Measurements from ENCODE around the gene SMAGP.
"Not testable (repeated sequence)": the region's sequence is repeated elsewhere in the genome, so short reads cannot be mapped to it uniquely, and the experiment has no call there.

The SMAGP gene

DNA sequence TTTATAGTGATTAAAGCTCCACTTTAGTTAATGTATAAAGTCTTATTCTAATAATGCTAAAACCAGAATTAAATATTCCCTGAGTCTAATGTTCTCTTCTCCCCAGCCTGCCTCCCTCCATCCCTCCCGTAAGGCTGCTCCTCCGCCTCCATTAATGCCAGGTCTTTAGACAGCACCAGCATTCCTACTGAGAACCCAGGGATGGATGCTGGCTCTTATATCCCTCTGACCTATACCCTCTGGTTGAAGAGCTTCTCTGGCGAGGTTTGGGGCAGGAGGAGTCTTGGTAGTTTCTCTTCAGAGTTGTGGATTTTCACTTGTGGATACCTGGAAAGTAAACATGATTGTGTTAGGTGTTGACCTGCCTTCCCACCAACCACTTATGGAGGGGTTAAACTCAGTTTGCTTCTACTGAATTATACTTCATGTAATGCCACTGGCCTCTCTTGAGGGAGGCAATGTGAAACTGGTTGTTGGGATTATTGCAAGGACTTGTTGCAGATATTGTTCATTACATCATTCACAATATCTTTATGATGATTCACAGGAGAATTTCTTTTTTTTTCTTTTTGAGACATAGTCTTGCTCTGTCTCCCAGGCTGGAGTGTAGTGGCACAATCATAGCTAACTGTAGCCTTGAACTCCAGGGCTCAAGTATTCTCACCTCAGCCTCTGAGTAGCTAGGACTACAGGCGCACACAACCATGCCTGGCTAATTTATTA lies 11.1 kb upstream of the SMAGP start:
- peaks cover 0 to 6% of the 10 kb centered on the region in 2 donors for H3K4me1 Mint-ChIP-seq
- peaks cover 4 to 10% of the 10 kb centered on the region in 2 donors for H3K36me3 Mint-ChIP-seq
- H3K9me3 Mint-ChIP-seq, result no peaks in the 10 kb centered on the region
- no peak overlapping the region for H3K4me3 Mint-ChIP-seq
- ATAC-seq (replicated peaks), result no peak
- no peaks in the 10 kb centered on the region for H3K27me3 Mint-ChIP-seq
- no peak for DNase-seq
- H3K27ac Mint-ChIP-seq, result no peak overlapping the region

DNA sequence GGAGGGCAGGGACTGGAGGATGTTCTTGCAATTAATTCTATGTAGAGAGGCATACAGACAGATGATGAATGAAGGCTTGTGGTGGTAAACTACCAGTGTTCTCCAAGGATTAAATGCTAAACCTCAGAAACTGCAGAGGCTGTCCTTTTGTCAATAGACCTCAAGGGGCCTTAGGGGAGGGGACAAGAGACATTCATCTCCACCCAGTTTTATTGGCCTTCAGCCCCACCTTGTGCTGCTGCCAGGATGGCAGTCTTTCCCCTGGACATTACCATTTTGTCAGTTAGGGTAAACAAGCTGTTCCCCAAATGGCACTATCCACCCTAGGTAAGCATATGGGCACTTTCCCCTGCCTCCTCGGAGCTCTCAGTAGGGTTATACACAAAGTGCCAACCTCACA lies 4.9 kb upstream of the SMAGP start:
- no peaks in the 10 kb centered on the region for H3K36me3 Mint-ChIP-seq
- ATAC-seq (replicated peaks), result no peak
- no peak for DNase-seq
- H3K27ac Mint-ChIP-seq, result no peak overlapping the region
- peaks cover 9 to 10% of the 10 kb centered on the region in 2 donors for H3K4me1 Mint-ChIP-seq
- H3K27me3 Mint-ChIP-seq, result no peaks in the 10 kb centered on the region
- H3K9me3 Mint-ChIP-seq, result no peaks in the 10 kb centered on the region
- no peak overlapping the region for H3K4me3 Mint-ChIP-seq

DNA sequence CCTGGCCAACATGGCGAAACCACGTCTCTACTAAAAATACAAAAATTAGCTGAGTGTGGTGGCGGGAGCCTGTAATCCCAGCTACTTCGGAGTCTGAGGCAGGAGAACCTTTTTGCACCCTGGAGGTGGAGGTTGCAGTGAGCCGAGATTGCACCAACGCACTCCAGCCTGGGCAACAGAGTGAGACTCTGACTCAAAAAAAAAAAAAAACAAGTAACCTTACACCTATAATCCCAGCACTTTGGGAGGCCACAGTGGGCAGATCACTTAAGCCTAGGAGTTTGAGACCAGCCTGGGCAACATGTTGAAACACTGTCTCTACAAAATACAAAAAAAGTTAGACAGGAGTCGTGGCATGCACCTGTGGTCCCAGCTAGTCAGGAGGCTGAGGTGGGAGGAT lies 2.6 kb upstream of the SMAGP start:
- H3K4me1 Mint-ChIP-seq, result peaks cover 18% of the 10 kb centered on the region in 2 donors
- H3K4me3 Mint-ChIP-seq, result not testable (repeated sequence)

DNA sequence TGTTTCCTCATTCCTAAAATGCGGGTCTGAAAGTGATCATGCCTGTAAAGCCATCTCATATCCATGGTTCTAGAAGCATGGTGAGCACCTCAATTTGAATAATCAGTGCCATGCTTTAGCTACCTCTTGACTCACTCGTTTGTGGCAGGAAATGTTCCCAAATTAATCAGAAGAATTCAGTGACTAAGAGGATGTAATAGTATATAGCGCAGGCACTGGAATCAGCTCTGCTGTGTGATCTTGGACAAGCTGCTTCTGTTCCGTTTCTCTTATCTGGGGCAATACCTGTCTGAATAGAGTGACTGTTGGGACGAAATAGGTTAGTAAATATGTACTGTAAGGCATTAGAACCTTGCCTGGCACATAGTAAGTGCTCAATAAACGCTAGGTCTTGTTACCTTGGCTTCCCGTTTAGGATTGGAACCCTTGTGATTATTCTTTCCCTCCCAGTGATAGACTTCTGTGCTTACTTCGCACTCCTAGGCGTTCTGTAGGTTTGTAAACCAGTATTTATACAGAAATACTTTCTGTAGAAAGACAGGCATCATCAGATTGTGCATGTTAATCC lies 820 bp upstream of the SMAGP start:
- Mint-ChIP-seq H3K9me3 (no peaks in the 10 kb centered on the region), H3K4me3 (peak overlapping the region; percentile 90 to 92)

More for the DNA sequence above, 2.6 kb upstream of the SMAGP start:
- H3K36me3 Mint-ChIP-seq; H3K27ac Mint-ChIP-seq; H3K27me3 Mint-ChIP-seq; ATAC-seq (replicated peaks); H3K9me3 Mint-ChIP-seq; DNase-seq: not testable (repeated sequence)

DNA sequence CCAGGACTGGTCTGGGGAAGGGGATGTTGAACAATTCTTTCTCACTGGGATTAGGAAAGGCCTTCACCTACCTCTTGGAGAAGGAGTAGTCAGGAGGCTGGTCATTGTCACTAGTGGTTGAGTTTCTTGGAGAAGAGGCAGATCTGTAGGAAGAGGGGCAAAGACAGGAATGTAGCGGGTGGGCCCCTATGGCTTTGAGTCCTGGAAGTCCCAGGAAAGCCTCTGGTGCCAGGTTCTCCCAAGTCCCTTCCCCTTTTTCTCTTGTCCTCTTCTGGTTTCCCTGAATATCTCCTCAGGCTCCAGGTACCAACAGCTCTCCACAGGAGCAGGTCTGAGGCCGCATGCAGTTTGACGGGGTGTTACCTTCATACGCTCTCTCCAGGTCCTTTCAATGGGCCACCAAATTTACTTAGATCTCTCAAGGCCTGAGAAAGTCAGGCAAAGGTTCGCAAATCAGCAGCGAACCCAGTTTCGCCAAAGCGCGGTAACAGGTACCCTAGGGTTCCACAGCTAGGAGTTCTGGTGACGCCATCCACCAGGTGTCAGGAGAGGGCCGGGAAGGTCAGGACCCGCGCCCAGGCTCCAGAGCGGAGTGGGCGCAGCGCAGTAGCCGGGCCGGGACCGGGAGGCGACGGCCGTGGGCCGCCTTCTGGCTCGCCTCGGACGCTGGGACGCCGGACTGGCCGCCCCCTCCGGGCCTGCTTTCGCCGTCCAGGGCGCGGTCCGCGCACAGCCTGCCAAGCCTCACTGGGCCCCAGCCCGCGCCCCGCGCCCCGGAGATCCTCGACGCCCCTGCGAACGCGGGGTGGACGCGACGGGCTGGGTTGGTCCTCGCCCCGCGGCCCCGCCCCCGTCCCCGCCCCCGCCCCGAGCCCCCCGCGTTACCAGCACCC lies 795 bp downstream of the SMAGP start:
- ATAC-seq (replicated peaks) (peak; percentile 55), DNase-seq (no peak)
- peaks cover 24 to 25% of the 10 kb centered on the region in 2 donors for H3K4me1 Mint-ChIP-seq
- H3K4me3 Mint-ChIP-seq, result peak overlapping the region; percentile 75 to 80
- H3K27ac Mint-ChIP-seq, result peak overlapping the region; percentile 71
- peaks cover 0 to 1% of the 10 kb centered on the region in 2 donors for H3K9me3 Mint-ChIP-seq
- peaks cover 3 to 4% of the 10 kb centered on the region in 2 donors for H3K36me3 Mint-ChIP-seq
- H3K27me3 Mint-ChIP-seq, result no peaks in the 10 kb centered on the region

More for the DNA sequence above, 820 bp upstream of the SMAGP start:
- DNase-seq (no peak), ATAC-seq (replicated peaks) (peak; percentile 8 to 19)
- Mint-ChIP-seq H3K27me3 (no peaks in the 10 kb centered on the region), H3K4me1 (peaks cover 18 to 20% of the 10 kb centered on the region in 2 donors), H3K36me3 (no peaks in the 10 kb centered on the region), H3K27ac (peak overlapping the region; percentile 85)

DNA sequence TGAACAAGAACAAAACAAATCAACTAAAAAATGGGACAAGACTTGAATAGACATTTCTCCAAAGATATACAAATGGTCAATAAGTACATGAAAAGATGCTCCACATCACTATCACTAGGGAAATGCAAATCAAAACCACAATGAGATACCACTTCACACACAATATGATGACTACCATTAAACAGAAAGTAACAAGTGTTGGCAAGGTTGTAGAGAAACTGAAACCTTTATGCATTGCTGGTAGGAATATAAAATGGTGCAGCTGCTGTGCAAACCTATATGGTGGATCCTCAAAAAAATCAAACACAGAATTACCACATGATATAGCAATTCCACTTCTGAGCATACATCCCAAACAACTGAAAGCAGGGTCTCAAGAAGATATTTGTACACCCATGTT lies 5.2 kb downstream of the SMAGP start:
- DNase-seq (no peak), ATAC-seq (replicated peaks) (peak; percentile 35 to 48)
- peaks cover 15 to 18% of the 10 kb centered on the region in 2 donors for H3K4me1 Mint-ChIP-seq
- H3K36me3 Mint-ChIP-seq, result peaks cover 3 to 4% of the 10 kb centered on the region in 2 donors
- no peaks in the 10 kb centered on the region for H3K27me3 Mint-ChIP-seq
- H3K9me3 Mint-ChIP-seq, result peaks cover 0 to 1% of the 10 kb centered on the region in 2 donors
- H3K27ac Mint-ChIP-seq, result no peak overlapping the region
- no peak overlapping the region for H3K4me3 Mint-ChIP-seq

DNA sequence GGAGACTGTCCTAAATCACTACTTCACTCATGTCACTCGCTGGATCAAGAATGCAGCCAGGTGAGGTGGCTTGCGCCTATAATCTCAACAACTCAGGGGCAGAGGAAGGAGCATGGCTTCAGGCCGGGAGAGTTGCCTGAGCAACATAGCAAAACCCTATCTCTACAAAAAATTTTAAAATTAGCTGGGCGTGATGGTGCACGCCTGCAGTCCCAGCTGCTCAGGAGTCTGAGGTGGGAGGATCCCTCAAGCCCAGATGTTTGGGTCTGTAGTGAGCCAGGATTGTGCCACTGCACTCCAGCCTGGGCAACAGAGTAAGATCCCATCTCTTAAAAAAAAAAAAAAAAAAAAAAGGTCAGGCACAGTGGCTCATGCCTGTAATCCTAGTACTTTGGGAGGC lies 5.9 kb downstream of the SMAGP start:
- H3K4me1 Mint-ChIP-seq, result peaks cover 12 to 15% of the 10 kb centered on the region in 2 donors
- H3K27me3 Mint-ChIP-seq, result no peaks in the 10 kb centered on the region
- no peak overlapping the region for H3K4me3 Mint-ChIP-seq
- peaks cover 3 to 4% of the 10 kb centered on the region in 2 donors for H3K36me3 Mint-ChIP-seq
- ATAC-seq (replicated peaks) (no peak), DNase-seq (no peak)
- peaks cover 0 to 1% of the 10 kb centered on the region in 2 donors for H3K9me3 Mint-ChIP-seq
- no peak overlapping the region for H3K27ac Mint-ChIP-seq

DNA sequence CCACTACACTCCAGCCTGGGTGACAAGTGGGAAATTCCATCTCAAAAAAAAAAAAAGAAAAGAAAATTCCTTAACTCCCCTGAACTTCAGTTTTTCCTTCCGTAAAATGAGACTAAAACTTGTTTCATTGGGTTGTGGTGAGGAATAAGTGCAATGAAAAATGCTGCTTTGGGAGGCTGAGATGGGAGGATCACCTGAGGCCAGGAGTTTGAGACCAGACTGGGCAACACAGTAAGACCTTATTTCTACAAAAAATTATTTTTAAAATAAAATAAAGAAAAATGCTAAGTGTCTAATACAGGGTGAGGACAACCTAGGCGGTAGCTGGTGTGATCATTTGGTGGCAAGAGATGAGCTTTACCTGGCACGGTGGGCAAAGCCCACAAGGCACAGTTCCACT lies 6.9 kb downstream of the SMAGP start:
- Mint-ChIP-seq H3K4me3 (no peak overlapping the region), H3K9me3 (peaks cover 0 to 1% of the 10 kb centered on the region in 2 donors), H3K36me3 (peaks cover 3 to 4% of the 10 kb centered on the region in 2 donors), H3K4me1 (peaks cover 6 to 10% of the 10 kb centered on the region in 2 donors), H3K27me3 (no peaks in the 10 kb centered on the region), H3K27ac (no peak overlapping the region)
- ATAC-seq (replicated peaks) (no peak), DNase-seq (no peak)

DNA sequence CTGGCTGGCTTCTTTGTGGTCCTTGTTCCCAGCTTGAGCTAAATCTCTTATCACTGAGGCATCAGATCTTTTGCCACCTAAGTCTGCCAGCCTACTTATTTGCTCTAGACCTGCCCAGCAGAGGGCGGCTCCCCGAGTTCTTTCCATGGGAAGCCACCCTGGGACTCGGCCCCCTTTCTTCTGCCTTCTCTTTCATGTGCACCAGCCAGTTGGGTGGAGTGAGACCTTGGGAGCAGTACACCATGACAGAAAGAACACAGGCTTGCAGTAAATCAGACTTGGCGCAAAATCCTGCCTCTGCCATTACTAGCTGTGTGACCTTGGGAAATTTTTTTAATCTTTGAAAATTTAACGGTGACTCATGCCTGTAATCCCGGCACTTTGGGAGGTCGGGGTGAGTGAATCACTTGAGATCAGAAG lies 7.4 kb downstream of the SMAGP start:
- ATAC-seq (replicated peaks), result peak; percentile 49 to 61
- Mint-ChIP-seq H3K4me1 (peaks cover 6 to 10% of the 10 kb centered on the region in 2 donors), H3K4me3 (no peak overlapping the region), H3K9me3 (peaks cover 0 to 1% of the 10 kb centered on the region in 2 donors), H3K27ac (no peak overlapping the region), H3K27me3 (no peaks in the 10 kb centered on the region), H3K36me3 (peaks cover 3 to 4% of the 10 kb centered on the region in 2 donors)
- no peak for DNase-seq

DNA sequence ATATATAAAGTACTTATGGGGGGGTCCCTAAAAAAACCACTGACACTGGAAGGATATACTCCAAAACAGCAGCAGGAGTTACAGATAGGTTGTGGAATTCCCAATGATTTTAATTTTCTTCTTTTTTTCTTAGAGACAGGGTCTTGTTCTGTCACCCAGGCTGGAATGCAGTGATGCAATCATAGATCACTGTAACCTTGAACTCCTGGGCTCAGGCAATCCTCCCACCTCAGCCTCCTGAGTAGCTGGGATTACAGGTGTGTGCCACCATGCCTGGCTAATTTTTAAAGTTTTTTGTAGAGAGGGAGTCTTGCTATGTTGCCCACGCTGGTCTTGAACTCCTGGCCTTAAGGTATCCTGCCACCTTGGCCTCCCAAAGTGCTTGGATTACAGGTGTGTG lies 10.6 kb downstream of the SMAGP start:
- not testable (repeated sequence) for ATAC-seq (replicated peaks); H3K27ac Mint-ChIP-seq; H3K4me3 Mint-ChIP-seq

DNA sequence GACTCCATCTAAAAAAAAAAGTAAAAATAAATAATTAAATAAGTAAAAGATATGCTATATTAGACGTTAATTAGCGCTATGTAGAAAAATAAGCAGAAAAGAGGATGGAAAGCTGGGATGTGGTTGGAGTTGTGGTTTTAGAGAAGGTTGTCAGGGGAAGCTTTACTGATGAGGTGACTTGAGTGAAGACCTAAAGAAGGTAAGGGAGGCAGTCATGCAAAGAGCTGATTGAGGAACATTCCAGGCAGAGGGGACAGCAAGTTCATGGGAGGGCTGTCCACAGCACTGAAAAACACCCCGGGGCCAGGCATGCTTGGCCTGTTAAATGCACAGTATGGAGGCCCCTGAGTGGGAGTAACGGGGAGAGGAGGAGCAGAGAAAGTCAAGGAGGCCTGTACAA lies 15.7 kb downstream of the SMAGP start:
- peak overlapping the region in 1 of 2 donors; percentile 0 for H3K4me3 Mint-ChIP-seq
- ATAC-seq (replicated peaks) (no peak), DNase-seq (no peak)
- no peaks in the 10 kb centered on the region for H3K9me3 Mint-ChIP-seq
- no peaks in the 10 kb centered on the region for H3K27me3 Mint-ChIP-seq
- H3K36me3 Mint-ChIP-seq, result peaks cover 7 to 25% of the 10 kb centered on the region in 2 donors
- peak overlapping the region; percentile 79 for H3K27ac Mint-ChIP-seq
- peaks cover 3 to 7% of the 10 kb centered on the region in 2 donors for H3K4me1 Mint-ChIP-seq

More for the DNA sequence above, 10.6 kb downstream of the SMAGP start:
- DNase-seq, H3K27me3 Mint-ChIP-seq, H3K4me1 Mint-ChIP-seq, H3K9me3 Mint-ChIP-seq: not testable (repeated sequence)
- peaks cover 5 to 12% of the 10 kb centered on the region in 2 donors for H3K36me3 Mint-ChIP-seq

DNA sequence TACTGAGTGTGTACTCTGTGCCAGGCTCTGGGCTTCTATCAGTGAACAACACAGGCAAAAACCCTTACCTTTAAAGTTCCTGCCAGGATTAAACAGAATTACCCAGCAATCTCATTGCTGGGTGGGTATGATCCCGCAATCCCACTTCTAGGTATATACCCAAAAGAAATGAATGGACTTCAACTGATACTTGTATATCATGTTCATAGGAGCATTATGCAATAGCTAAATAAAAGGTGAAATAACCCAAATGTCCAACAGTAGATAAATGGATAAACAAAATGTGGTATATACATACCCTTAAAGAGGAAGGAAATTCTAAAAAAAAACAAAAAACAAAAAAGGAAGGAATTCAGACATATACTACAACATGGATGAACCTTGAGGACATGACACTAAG lies 16.9 kb downstream of the SMAGP start:
- no peaks in the 10 kb centered on the region for H3K9me3 Mint-ChIP-seq
- peaks cover 5 to 10% of the 10 kb centered on the region in 2 donors for H3K4me1 Mint-ChIP-seq
- peaks cover 14 to 32% of the 10 kb centered on the region in 2 donors for H3K36me3 Mint-ChIP-seq

DNA sequence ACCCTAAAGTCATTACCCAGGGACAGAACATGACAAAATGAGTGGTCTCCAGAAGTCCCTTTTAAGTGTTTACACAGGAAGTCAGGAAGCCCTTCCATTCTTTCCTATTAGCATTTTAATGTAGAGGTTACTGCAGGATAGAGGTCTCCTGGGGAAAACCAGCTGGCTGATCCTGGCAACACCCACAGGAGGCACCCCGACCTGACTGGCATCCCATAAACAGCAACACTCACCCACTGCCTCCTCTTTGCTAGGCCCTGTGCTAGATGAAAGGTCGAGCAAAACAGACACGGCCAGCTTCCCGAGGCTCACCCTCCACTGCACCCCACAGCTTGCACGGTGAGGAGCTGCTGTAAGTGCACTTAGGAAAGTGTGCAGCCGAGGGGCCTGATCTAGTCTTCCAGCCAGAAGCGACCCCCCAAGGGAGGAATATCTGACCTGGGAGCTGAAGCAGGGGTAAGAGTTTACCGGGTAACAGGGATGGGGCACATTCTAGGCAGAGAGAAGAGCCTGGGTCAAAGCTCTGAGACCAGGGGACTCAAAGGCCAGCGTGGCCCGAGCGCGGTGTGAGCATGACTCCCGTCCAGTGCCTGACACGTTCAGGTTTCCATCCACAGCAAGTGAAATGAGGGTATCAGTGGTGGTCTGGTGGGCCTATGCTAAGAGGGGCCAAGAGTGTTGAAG lies 22.6 kb downstream of the SMAGP start:
- H3K4me3 Mint-ChIP-seq, result no peak overlapping the region

More for the DNA sequence above, 16.9 kb downstream of the SMAGP start:
- no peaks in the 10 kb centered on the region for H3K27me3 Mint-ChIP-seq
- H3K4me3 Mint-ChIP-seq, result no peak overlapping the region
- ATAC-seq (replicated peaks), result no peak
- H3K27ac Mint-ChIP-seq, result no peak overlapping the region
- no peak for DNase-seq

More for the DNA sequence above, 22.6 kb downstream of the SMAGP start:
- H3K27ac Mint-ChIP-seq, result no peak overlapping the region
- DNase-seq, result no peak
- H3K27me3 Mint-ChIP-seq, result no peaks in the 10 kb centered on the region
- H3K4me1 Mint-ChIP-seq, result peaks cover 30 to 50% of the 10 kb centered on the region in 2 donors
- H3K36me3 Mint-ChIP-seq, result peaks cover 32 to 48% of the 10 kb centered on the region in 2 donors
- no peak for ATAC-seq (replicated peaks)
- no peaks in the 10 kb centered on the region for H3K9me3 Mint-ChIP-seq

Data from stimulated activated naive B cell treated with anti-CD40 and anti-IgM and Interleukin-4, amounts not matched to agents 10 μg/mL and 1 μg/mL and 100 μg/mL, for 72 hours (primary cell).